Bronchial epithelial cell (primary cell): ENCODE data around the gene RUFY1. TPM values are rescaled to one million over a fixed set of nuclear protein-coding genes. Genes with fewer than 3 reads are reported as not detected.

Source experiments
- DNase-seq: peaks from one replicate; pipeline ENCODE4 v3.0.0-alpha.2; 2010; ENCODE audit warnings: low read depth
- FAIRE-seq: peaks from 2 replicates; lab custom pipeline; 2011; peaks lifted over from hg19 to GRCh38; lab: Jason Lieb, UNC
- H3K27me3 ChIP-seq: 2 replicates; pipeline ENCODE4 v1.5.1; 2011; ENCODE audit warnings: low read length; ENCODE audit not compliant: control insufficient read depth, insufficient read depth
- H3K36me3 ChIP-seq: 2 replicates; pipeline ENCODE4 v1.5.1; 2011; ENCODE audit warnings: low read length; ENCODE audit not compliant: control insufficient read depth, insufficient read depth
- H3K4me3 ChIP-seq: 2 replicates; pipeline ENCODE4 v1.5.1; 2011; ENCODE audit warnings: mild to moderate bottlenecking, low read depth, low read length, control low read depth
- CTCF ChIP-seq: IDR thresholded peaks from 2 replicates; pipeline ENCODE4 v1.5.1; 2011; ENCODE audit warnings: mild to moderate bottlenecking, moderate library complexity, low read length, control low read depth, inconsistent platforms; ENCODE audit not compliant: insufficient read depth, severe bottlenecking
- total RNA-seq: library from RNA; depleted of rRNA; stranded (reverse); fragments of >200 nt; gene quantifications from 2 replicates; pipeline ENCODE4 v1.2.1, GENCODE V29; 2014

The RUFY1 gene
- total RNA-seq, 1 donor from 2014 or later: 32.9 TPM

GRCh38 chr5:179558932-179559283 is 8.6 kb downstream of the RUFY1 start:
- no peak for TF ChIP-seq CTCF
- Histone ChIP-seq H3K27me3 (no peaks in the 10 kb centered on the region), H3K36me3 (peaks cover 10% of the 10 kb centered on the region), H3K4me3 (peak overlapping the region; percentile 72)
- no peak for DNase-seq
- FAIRE-seq: no peak

GRCh38 chr5:179559284-179560252 is 9.2 kb downstream of the RUFY1 start:
- H3K36me3 ChIP-seq: peaks cover 10% of the 10 kb centered on the region
- DNase-seq: peak; percentile 97
- no peak for FAIRE-seq
- peak overlapping the region; percentile 72 for H3K4me3 ChIP-seq
- no peaks in the 10 kb centered on the region for H3K27me3 ChIP-seq
- no peak for TF ChIP-seq CTCF

- H3K27me3 ChIP-seq: no peaks in the 10 kb centered on the region
- H3K36me3 ChIP-seq: peaks cover 20% of the 10 kb centered on the region
- no peak for TF ChIP-seq CTCF
- DNase-seq: no peak
- no peak overlapping the region for H3K4me3 ChIP-seq
- FAIRE-seq: no peak
Measured at GRCh38 chr5:179564526-179564925, 14.2 kb downstream of the RUFY1 start.

- no peak for FAIRE-seq
- Histone ChIP-seq H3K36me3 (peaks cover 17% of the 10 kb centered on the region), H3K27me3 (no peaks in the 10 kb centered on the region), H3K4me3 (no peak overlapping the region)
- no peak for TF ChIP-seq CTCF
- no peak for DNase-seq
Measured at GRCh38 chr5:179568721-179569120, 18.4 kb downstream of the RUFY1 start.

GRCh38 chr5:179572386-179572785 is 22.0 kb downstream of the RUFY1 start:
- DNase-seq (no peak), FAIRE-seq (no peak)
- peaks cover 13% of the 10 kb centered on the region for H3K36me3 ChIP-seq
- no peak overlapping the region for H3K4me3 ChIP-seq
- no peaks in the 10 kb centered on the region for H3K27me3 ChIP-seq
- TF ChIP-seq CTCF: no peak
